SH-SY5Y (cell line): ENCODE data around the gene URI1.

Source experiments
- GATA2 ChIP-seq: IDR thresholded peaks from 2 replicates; pipeline ENCODE4 v1.6.1; 2011; ENCODE audit warnings: mild to moderate bottlenecking, low read depth, low read length
- GATA3 ChIP-seq: IDR thresholded peaks from 2 replicates; pipeline ENCODE4 v1.6.1; 2011; ENCODE audit warnings: low read depth, mild to moderate bottlenecking, low read length, moderate library complexity

DNA sequence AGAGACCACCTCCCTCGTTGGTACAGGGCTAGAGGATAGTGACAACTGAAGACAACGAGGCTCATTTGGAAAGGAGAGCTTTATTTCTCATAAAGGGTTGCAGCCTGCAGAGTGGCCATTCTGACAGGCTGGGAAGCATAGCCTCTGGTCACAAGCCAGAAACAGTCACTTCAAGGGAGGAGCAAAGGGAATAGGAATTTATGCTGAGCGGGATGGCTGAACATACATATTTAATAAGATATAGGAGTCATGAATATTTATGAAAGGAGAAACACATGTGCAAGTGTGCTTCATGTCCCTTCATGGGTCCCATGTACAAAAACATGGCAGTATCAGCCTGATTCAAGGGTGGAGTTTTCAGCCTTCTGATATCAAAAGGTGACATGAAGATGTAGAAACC, 27.1 kb upstream of the URI1 start:
- no peak for TF ChIP-seq GATA2
- no peak for TF ChIP-seq GATA3
